SH-SY5Y (cell line): ENCODE measurements around the gene COG3.

Experiments
- GATA2 ChIP-seq: IDR thresholded peaks from 2 replicates; pipeline ENCODE4 v1.6.1; 2011; ENCODE audit warnings: mild to moderate bottlenecking, low read depth, low read length
- GATA3 ChIP-seq: IDR thresholded peaks from 2 replicates; pipeline ENCODE4 v1.6.1; 2011; ENCODE audit warnings: low read depth, mild to moderate bottlenecking, low read length, moderate library complexity

DNA sequence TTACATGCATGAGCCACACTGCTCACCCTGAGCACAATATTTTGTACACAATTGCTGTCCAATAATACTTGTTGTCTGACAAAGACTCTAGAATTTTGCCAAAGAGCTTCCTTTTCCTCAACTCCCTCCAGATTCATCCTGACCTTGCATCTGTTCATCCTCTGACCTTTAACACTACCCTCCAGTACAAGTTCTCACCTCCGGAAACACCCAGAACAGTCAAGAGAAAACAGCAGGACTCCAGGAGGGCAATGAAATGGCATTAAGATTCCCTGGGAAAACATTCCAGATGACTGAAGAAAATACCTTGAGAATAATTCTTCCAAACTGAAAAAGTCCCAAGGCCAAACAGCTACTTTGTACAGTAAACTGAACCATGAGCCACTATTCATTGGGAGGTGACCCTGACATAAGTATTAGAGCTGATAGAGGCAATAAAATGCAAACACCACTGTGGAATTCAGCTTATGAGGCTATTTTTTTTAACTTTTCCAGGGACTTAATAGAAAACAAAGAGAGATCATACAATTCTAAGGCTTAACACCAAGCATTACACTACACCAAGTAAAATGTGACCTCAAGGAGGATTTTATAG, 15.7 kb upstream of the COG3 start:
- TF ChIP-seq GATA2, result no peak
- no peak for TF ChIP-seq GATA3
